ENCODE results near the gene WNT3A. TPM values are rescaled to one million over a fixed set of nuclear protein-coding genes. Genes with fewer than 3 reads are reported as not detected.

Gene WNT3A
- total and polyA plus RNA-seq, 9 of the 15 experiments (the other 6 are each of a cell fraction or from before 2014, with no cell fraction given): not detected

- TF ChIP-seq TSHZ1 (CRISPR knock-in tag; IDR thresholded peaks at IDR 0.05) (no peak), ZBTB2 (IDR thresholded peaks at IDR 0.05) (peak; percentile 97), SRSF1 (IDR thresholded peaks at IDR 0.05; ENCODE audit: low read depth, low read length) (0 out of 2 replicates have a peak, but pooled peaks have one; percentile 43), PML (IDR thresholded peaks at IDR 0.05; ENCODE audit: low read length) (peak; percentile 54; the same call in 1 of the 2 replicates), ZNF41 (CRISPR knock-in tag; conservative IDR thresholded peaks at IDR 0.05) (no peak), CC2D1A (IDR thresholded peaks at IDR 0.05) (no peak), TCF15 (CRISPR knock-in tag; IDR thresholded peaks at IDR 0.05) (no peak), ZBTB26 (CRISPR knock-in tag; IDR thresholded peaks at IDR 0.05) (no peak), RERE (CRISPR knock-in tag; IDR thresholded peaks at IDR 0.05; ENCODE audit: borderline replicate concordance) (peak; percentile 53; the same call in 1 of the 2 replicates), LCOR (CRISPR knock-in tag; IDR thresholded peaks at IDR 0.05) (peak; percentile 81; the same call in 1 of the 2 replicates), ZNF668 (CRISPR knock-in tag; IDR thresholded peaks at IDR 0.05) (no peak), CREB3 (tag; conservative IDR thresholded peaks at IDR 0.05; ENCODE audit: low read depth) (no peak)
These were observed 96.2 kb downstream of the WNT3A start, which contains the start of gene C1orf35 (continued) for GRCh38 chr1:228102791-228103620.
